ENCODE results near the gene AK4. TPM values are rescaled to one million over a fixed set of nuclear protein-coding genes. Genes with fewer than 3 reads are reported as not detected.

AK4 gene
- polyA plus RNA-seq, 1 donor = 16.5 TPM

DNA sequence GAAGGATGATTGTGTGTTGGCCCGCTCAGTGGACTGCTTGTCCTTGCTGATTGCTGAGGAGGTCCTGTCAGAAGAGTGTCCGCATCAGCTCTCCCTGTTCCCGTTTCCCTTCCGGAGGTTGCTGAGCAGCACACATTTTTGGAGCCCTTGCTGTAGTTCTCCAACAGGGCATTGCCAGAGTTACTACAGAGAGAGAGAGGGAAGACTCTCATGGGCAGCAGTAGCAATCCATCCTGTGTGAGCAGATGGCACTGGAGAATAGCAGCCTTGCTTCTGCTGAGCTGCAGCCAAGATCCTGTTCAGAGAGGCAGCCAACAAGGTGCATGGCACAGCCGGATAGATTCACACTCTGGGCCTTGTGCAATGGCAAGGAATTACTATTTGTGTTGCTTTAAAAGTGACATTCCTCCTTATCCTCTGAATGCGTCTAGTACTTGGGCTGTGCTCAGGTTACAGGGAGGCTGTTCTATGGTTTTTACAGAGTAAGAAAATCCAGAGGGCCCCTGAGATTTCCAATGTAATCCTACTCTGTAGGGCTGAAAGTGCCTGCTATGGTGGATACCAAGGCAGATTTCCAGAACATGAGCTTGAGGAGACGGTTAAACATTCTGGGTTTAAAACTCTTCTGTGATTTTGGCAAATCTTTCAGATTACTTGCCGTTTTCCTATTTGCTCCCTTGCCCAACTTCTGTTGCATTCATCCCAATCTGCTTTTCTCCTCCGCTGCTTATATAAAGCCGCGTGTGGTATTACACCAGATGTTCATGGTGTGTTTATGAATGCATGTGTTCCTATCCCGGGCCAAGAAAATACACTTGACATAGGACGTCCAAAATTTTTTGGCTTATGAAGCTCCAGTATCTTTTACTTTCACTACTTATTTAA, 27.4 kb downstream of the AK4 start:
- no peak overlapping the region for H3K27ac ChIP-seq (ENCODE audit: low read length)
- no peak overlapping the region for H3K4me3 ChIP-seq (ENCODE audit: low read length)
- peaks cover 7% of the 10 kb centered on the region for H3K4me1 ChIP-seq (ENCODE audit: control insufficient read depth, insufficient read depth, low read length)
- no peaks in the 10 kb centered on the region for H3K36me3 ChIP-seq (ENCODE audit: control insufficient read depth, insufficient read depth, low read length)
- H3K27me3 ChIP-seq (ENCODE audit: control insufficient read depth, insufficient read depth, low read length) = no peaks in the 10 kb centered on the region
- no peaks in the 10 kb centered on the region for H3K9me3 ChIP-seq (ENCODE audit: control insufficient read depth, low read depth, low read length)
- DNase-seq = no peak
- WGBS (ENCODE audit: insufficient coverage, low lambda C conversion rate) = 90% methylated on average over 3 of the region's 13 CpGs

DNA sequence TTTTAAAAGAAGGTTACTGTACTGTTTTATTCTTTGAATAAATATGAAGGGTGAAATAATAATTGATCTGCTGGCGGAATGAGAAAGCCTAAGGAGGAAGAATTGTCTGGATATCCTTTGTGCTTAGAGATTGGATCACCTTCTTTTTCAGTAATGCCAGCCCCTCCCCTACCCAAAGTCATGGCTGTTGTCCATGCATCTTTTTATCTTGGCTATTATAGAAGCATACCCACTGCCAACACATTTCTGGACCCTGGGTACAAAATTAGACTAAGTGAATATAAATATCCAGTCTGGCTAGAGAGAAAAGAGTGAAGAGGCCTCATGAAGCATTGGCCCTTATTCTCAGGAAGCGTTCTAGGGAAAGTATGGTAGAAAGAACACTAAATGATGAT, 28.1 kb downstream of the AK4 start:
- Histone ChIP-seq H3K4me1 (ENCODE audit: control insufficient read depth, insufficient read depth, low read length) (peaks cover 6% of the 10 kb centered on the region), H3K36me3 (ENCODE audit: control insufficient read depth, insufficient read depth, low read length) (no peaks in the 10 kb centered on the region), H3K9me3 (ENCODE audit: control insufficient read depth, low read depth, low read length) (no peaks in the 10 kb centered on the region), H3K4me3 (ENCODE audit: low read length) (no peak overlapping the region), H3K27ac (ENCODE audit: low read length) (no peak overlapping the region), H3K27me3 (ENCODE audit: control insufficient read depth, insufficient read depth, low read length) (no peaks in the 10 kb centered on the region)
- 67% methylated on average over 1 of the region's 2 CpGs for WGBS (ENCODE audit: insufficient coverage, low lambda C conversion rate)
- DNase-seq = no peak

DNA sequence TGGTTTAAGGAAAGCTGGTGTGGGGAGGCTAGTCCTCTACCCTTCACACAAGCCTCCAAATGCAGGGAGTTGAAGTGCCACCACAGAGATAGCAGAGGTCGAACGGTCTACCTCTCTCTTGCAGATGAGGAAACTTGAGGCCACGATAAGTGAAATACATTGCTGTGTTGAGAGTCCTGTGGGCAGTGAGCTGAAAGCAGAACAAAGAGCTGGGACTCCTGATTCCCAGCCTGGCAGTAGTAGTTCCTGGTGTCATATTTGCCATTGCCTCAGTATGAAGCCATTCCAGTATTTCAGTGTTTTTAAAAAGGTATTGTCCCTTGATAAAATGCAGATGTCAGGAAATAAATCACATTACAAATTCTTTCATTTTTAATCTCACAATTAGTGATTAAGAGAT, 28.6 kb downstream of the AK4 start:
- Histone ChIP-seq H3K36me3 (ENCODE audit: control insufficient read depth, insufficient read depth, low read length) (no peaks in the 10 kb centered on the region), H3K4me3 (ENCODE audit: low read length) (no peak overlapping the region), H3K9me3 (ENCODE audit: control insufficient read depth, low read depth, low read length) (no peaks in the 10 kb centered on the region), H3K27me3 (ENCODE audit: control insufficient read depth, insufficient read depth, low read length) (no peaks in the 10 kb centered on the region), H3K4me1 (ENCODE audit: control insufficient read depth, insufficient read depth, low read length) (peaks cover 6% of the 10 kb centered on the region), H3K27ac (ENCODE audit: low read length) (no peak overlapping the region)
- no peak for DNase-seq
- WGBS (ENCODE audit: insufficient coverage, low lambda C conversion rate) = no CpG with 5 or more reads among the region's 3 CpGs

DNA sequence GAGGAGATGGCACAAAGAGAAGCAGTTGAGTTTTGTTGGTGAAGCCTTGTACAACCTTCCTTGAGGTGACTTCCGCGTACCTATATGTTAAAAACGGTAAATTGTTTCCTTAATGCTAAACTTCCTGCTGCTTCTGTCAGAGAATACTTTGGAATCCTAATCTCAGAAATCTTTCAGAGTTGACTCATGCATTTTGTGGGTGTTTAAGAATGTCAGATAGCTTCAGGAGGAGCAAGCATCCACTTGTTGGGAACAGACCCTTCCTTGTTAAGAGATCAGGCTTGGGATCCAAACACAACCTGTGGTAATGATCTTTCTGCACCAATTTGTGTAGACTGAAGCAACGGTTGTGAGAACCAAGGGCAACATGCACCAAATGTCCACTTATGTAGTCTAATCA, 29.5 kb downstream of the AK4 start:
- Histone ChIP-seq H3K4me1 (ENCODE audit: control insufficient read depth, insufficient read depth, low read length) (peaks cover 6% of the 10 kb centered on the region), H3K36me3 (ENCODE audit: control insufficient read depth, insufficient read depth, low read length) (no peaks in the 10 kb centered on the region), H3K27me3 (ENCODE audit: control insufficient read depth, insufficient read depth, low read length) (no peaks in the 10 kb centered on the region), H3K4me3 (ENCODE audit: low read length) (no peak overlapping the region), H3K27ac (ENCODE audit: low read length) (no peak overlapping the region), H3K9me3 (ENCODE audit: control insufficient read depth, low read depth, low read length) (no peaks in the 10 kb centered on the region)
- DNase-seq = no peak
- no CpG with 5 or more reads among the region's 4 CpGs for WGBS (ENCODE audit: insufficient coverage, low lambda C conversion rate)

DNA sequence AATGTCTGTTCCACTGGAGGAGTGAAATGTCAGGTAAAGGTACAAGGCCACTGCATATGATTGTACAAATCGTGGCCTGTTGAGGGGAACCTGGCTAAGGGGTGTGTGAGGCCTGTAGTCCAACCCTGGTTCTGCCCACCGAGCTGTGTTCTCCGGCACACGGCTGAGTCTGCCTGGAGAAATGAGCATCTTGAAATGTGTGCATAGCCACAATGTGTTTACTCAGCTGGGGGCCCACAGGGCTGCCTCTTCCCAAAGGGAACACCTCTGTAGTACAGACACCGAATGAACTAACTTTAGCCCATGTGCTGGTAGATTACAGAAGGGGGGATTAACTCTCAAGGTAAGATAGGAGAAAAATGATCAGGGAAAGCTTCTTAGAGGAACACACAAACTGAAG, 30.2 kb downstream of the AK4 start:
- DNase-seq = no peak
- Histone ChIP-seq H3K36me3 (ENCODE audit: control insufficient read depth, insufficient read depth, low read length) (no peaks in the 10 kb centered on the region), H3K27me3 (ENCODE audit: control insufficient read depth, insufficient read depth, low read length) (no peaks in the 10 kb centered on the region), H3K4me3 (ENCODE audit: low read length) (no peak overlapping the region), H3K9me3 (ENCODE audit: control insufficient read depth, low read depth, low read length) (no peaks in the 10 kb centered on the region), H3K4me1 (ENCODE audit: control insufficient read depth, insufficient read depth, low read length) (peaks cover 6% of the 10 kb centered on the region), H3K27ac (ENCODE audit: low read length) (no peak overlapping the region)
- WGBS (ENCODE audit: insufficient coverage, low lambda C conversion rate) = 17% methylated on average over 1 of the region's 5 CpGs

DNA sequence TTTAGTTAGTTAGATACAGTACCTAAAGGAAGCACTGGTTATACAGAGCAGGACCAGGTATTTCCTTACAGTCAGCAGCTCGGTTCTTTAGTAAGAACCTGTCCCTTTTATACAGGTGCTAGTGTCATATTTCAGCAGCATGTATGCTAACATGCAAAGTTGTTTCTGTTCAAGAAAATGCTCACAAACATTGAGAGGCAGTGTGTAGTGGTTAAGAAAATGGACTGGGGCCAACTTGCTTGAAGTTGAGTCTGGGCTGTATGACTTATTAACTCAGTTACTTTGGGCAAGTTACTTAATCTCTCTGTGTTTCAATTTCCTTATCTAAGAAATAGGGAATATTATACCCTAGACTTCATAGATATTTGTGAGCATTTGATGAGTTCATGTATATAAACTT, 31.1 kb downstream of the AK4 start:
- DNase-seq = no peak
- Histone ChIP-seq H3K9me3 (ENCODE audit: control insufficient read depth, low read depth, low read length) (no peaks in the 10 kb centered on the region), H3K4me1 (ENCODE audit: control insufficient read depth, insufficient read depth, low read length) (peaks cover 6% of the 10 kb centered on the region), H3K4me3 (ENCODE audit: low read length) (no peak overlapping the region), H3K36me3 (ENCODE audit: control insufficient read depth, insufficient read depth, low read length) (no peaks in the 10 kb centered on the region), H3K27ac (ENCODE audit: low read length) (no peak overlapping the region), H3K27me3 (ENCODE audit: control insufficient read depth, insufficient read depth, low read length) (no peaks in the 10 kb centered on the region)
- WGBS (ENCODE audit: insufficient coverage, low lambda C conversion rate) = no CpG with 5 or more reads among the region's 1 CpG

DNA sequence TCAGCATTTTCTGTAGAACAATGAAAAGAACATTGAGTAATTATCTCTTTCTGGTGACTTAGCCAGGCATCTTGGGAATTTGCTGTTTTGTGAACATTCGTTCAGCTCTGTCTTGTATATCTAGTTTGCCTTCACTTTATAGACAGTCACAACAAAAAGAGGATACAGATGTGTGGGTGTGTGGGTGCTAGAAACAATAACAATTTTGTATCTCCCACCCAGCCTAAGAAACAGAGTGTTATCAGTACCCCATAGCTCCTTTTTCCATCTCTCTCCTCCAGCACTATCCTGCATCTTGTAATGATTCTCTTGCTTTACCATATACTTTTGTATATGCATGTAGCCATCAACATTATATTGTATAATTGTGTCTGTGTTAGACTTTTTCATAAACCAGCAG, 33.0 kb downstream of the AK4 start:
- Histone ChIP-seq H3K27me3 (ENCODE audit: control insufficient read depth, insufficient read depth, low read length) (no peaks in the 10 kb centered on the region), H3K36me3 (ENCODE audit: control insufficient read depth, insufficient read depth, low read length) (no peaks in the 10 kb centered on the region), H3K4me1 (ENCODE audit: control insufficient read depth, insufficient read depth, low read length) (peaks cover 6% of the 10 kb centered on the region), H3K9me3 (ENCODE audit: control insufficient read depth, low read depth, low read length) (no peaks in the 10 kb centered on the region), H3K27ac (ENCODE audit: low read length) (no peak overlapping the region), H3K4me3 (ENCODE audit: low read length) (no peak overlapping the region)
- no peak for DNase-seq
- no CpG with 5 or more reads among the region's 1 CpG for WGBS (ENCODE audit: insufficient coverage, low lambda C conversion rate)

DNA sequence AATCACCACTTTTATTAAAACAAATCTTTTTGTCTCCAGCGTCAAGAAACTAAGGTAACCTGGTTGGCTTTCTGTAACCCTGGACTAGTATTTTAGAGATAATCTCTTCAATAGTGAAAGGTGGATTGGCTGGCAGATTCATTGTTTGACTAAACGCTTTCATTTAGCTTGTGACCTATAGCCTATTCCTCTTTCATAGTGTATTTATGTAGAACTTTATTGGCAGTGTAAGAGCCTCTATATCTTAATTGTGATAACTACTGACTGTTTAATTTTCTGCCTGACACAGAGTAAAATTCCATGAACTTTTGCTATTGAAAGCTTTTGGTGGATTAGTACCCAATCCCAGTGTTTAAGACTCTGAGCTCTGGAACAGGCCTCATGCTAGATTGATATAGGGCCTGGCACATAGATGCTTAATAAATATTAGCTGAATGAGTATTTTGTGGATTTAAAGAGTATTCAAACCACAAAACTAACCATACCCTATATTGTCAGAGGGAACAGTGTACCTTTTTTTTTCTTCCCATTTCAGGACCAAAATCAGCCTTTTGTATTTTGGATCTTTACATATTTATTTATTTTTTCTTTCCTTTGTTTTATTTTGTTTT, 34.8 kb downstream of the AK4 start:
- Histone ChIP-seq H3K36me3 (ENCODE audit: control insufficient read depth, insufficient read depth, low read length) (no peaks in the 10 kb centered on the region), H3K4me1 (ENCODE audit: control insufficient read depth, insufficient read depth, low read length) (peaks cover 6% of the 10 kb centered on the region), H3K4me3 (ENCODE audit: low read length) (no peak overlapping the region), H3K27me3 (ENCODE audit: control insufficient read depth, insufficient read depth, low read length) (no peaks in the 10 kb centered on the region), H3K27ac (ENCODE audit: low read length) (no peak overlapping the region), H3K9me3 (ENCODE audit: control insufficient read depth, low read depth, low read length) (no peaks in the 10 kb centered on the region)
- DNase-seq = no peak
- WGBS (ENCODE audit: insufficient coverage, low lambda C conversion rate) = 33% methylated on average over 1 of the region's 2 CpGs

DNA sequence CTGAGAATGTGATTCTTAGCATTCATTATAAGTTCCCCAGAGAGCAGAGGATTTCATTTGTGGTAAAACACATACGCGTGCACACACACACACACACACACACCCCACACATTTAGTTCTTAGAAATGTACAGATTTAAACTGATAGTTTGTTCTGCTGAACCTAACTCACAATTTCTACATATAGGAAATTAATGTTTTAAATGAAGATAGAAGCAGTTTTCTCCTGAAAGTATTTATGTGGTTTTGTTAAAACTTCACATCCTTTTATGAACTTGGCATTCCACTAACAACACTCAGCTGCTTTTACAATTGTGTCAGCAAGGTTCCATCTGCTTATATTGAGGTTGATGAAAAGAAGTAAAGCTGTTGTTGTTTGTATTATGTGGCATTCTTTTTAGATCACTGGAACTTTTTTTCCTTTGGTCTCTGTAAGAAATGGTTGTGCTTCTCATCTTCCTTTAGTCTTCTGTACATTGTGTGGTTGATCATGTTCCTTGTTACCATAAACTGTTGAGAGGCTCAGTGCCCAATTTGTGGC, 41.6 kb downstream of the AK4 start:
- Histone ChIP-seq H3K36me3 (ENCODE audit: control insufficient read depth, insufficient read depth, low read length) (peaks cover 14% of the 10 kb centered on the region), H3K9me3 (ENCODE audit: control insufficient read depth, low read depth, low read length) (peaks cover 5% of the 10 kb centered on the region), H3K4me1 (ENCODE audit: control insufficient read depth, insufficient read depth, low read length) (no peaks in the 10 kb centered on the region), H3K27me3 (ENCODE audit: control insufficient read depth, insufficient read depth, low read length) (no peaks in the 10 kb centered on the region), H3K4me3 (ENCODE audit: low read length) (no peak overlapping the region), H3K27ac (ENCODE audit: low read length) (no peak overlapping the region)
- WGBS (ENCODE audit: insufficient coverage, low lambda C conversion rate) = no CpG with 5 or more reads among the region's 2 CpGs
- no peak for DNase-seq

DNA sequence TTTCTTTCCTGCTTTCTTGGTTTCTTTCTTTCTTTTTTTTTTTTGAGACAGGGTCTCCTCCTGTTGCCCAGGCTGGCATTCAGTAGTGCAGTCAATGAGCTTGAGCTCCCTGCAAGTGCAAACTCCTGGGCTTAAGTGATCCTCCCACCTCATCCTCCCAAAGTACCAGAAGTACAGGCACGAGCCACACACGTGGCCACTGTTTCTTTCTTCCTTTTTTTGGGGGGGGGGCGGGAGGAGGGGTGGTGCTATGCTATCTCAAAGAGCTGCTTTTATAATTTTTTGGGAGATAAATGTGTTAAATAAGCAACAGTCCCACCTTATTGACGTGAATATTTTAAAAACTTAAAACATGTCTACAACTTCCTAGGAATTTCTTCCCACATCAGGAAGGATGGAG, 42.2 kb downstream of the AK4 start:
- DNase-seq = no peak
- Histone ChIP-seq H3K4me1 (ENCODE audit: control insufficient read depth, insufficient read depth, low read length) (no peaks in the 10 kb centered on the region), H3K27ac (ENCODE audit: low read length) (no peak overlapping the region), H3K4me3 (ENCODE audit: low read length) (no peak overlapping the region), H3K9me3 (ENCODE audit: control insufficient read depth, low read depth, low read length) (peaks cover 5% of the 10 kb centered on the region), H3K36me3 (ENCODE audit: control insufficient read depth, insufficient read depth, low read length) (peaks cover 14% of the 10 kb centered on the region), H3K27me3 (ENCODE audit: control insufficient read depth, insufficient read depth, low read length) (no peaks in the 10 kb centered on the region)
- 100% methylated on average over 1 of the region's 4 CpGs for WGBS (ENCODE audit: insufficient coverage, low lambda C conversion rate)
